Panc1 (cell line): ENCODE data around the gene MAPK7.

Experiments used
- CTCF ChIP-seq: fragments of 450-650 bp; IDR thresholded peaks from 2 replicates; pipeline ENCODE4 v1.5.1; 2017; ENCODE audit warnings: mild to moderate bottlenecking
- POLR2AphosphoS5 ChIP-seq: IDR thresholded peaks from 2 replicates; pipeline ENCODE4 v1.6.1; 2012; ENCODE audit warnings: mild to moderate bottlenecking, low read depth, low read length, moderate library complexity
- REST ChIP-seq, 2 experiments: IDR thresholded peaks; 2 replicates each; pipeline ENCODE4 v1.6.1; 2011 to 2012; ENCODE audit warnings: low read depth in 2 of 2, control low read depth in 1 of 2, low read length in 1 of 2, mild to moderate bottlenecking in 1 of 2, moderate library complexity in 1 of 2; ENCODE audit not compliant: insufficient read depth in 1 of 2
- SIN3A ChIP-seq: IDR thresholded peaks from 2 replicates; pipeline ENCODE4 v1.6.1; 2012; ENCODE audit warnings: low read depth, mild to moderate bottlenecking, low read length, moderate library complexity, borderline replicate concordance; ENCODE audit not compliant: insufficient read depth
- TCF7L2 ChIP-seq: IDR thresholded peaks from 2 replicates; pipeline ENCODE4 v1.6.1; 2011; ENCODE audit warnings: mild to moderate bottlenecking, low read depth, low read length, inconsistent platforms

GRCh38 chr17:19345486-19346350 is 32.6 kb upstream of the MAPK7 start:
- TF ChIP-seq CTCF, result no peak
- no peak for TF ChIP-seq REST (IDR thresholded peaks at IDR 0.05; ENCODE audit: insufficient read depth in 1 of 2, low read depth in 2 of 2, low read length in 1 of 2)
- no peak for TF ChIP-seq POLR2AphosphoS5
- TF ChIP-seq TCF7L2, result no peak
- TF ChIP-seq SIN3A, result no peak
